ENCODE measurements around the gene IFITM5. TPM values are rescaled to one million over a fixed set of nuclear protein-coding genes. Genes with fewer than 3 reads are reported as not detected.

The IFITM5 gene
- total RNA-seq, 1 experiment from 2014 or later = not detected

GRCh38 chr11:251550-251949 lies 47.8 kb downstream of the IFITM5 start:
- no peak overlapping the region for H3K27ac ChIP-seq (ENCODE audit: low read length)
- ATAC-seq = no peak
- no peak for DNase-seq (ENCODE audit: low read depth, low spot score)
- H3K9me3 ChIP-seq (ENCODE audit: control insufficient read depth, insufficient read depth, low read depth, low read length) = no peaks in the 10 kb centered on the region
- TF ChIP-seq SIN3A (IDR thresholded peaks at IDR 0.05; ENCODE audit: borderline replicate concordance, insufficient read depth, low read depth, low read length) (no peak), REST (IDR thresholded peaks at IDR 0.05; ENCODE audit: insufficient read depth in 1 of 2, low read depth in 2 of 2, low read length in 1 of 2) (no peak), POLR2AphosphoS5 (IDR thresholded peaks at IDR 0.05; ENCODE audit: low read depth, low read length) (no peak), TCF7L2 (IDR thresholded peaks at IDR 0.05; ENCODE audit: low read depth, low read length) (no peak)
- TF ChIP-seq, protein P1, sequence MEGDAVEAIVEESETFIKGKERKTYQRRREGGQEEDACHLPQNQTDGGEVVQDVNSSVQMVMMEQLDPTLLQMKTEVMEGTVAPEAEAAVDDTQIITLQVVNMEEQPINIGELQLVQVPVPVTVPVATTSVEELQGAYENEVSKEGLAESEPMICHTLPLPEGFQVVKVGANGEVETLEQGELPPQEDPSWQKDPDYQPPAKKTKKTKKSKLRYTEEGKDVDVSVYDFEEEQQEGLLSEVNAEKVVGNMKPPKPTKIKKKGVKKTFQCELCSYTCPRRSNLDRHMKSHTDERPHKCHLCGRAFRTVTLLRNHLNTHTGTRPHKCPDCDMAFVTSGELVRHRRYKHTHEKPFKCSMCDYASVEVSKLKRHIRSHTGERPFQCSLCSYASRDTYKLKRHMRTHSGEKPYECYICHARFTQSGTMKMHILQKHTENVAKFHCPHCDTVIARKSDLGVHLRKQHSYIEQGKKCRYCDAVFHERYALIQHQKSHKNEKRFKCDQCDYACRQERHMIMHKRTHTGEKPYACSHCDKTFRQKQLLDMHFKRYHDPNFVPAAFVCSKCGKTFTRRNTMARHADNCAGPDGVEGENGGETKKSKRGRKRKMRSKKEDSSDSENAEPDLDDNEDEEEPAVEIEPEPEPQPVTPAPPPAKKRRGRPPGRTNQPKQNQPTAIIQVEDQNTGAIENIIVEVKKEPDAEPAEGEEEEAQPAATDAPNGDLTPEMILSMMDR (IDR thresholded peaks at IDR 0.05) = no peak
- ChIA-PET POLR2A (interaction anchor here (0.6 to 1.0 kb wide), 3 partner anchors 10 to 87 kb away, joined by 3 read pairs; no protein-coding TSS in a partner anchor), CTCF (interaction anchor here (0.6 to 1.6 kb wide), 5 partner anchors 10 to 111 kb away, joined by 4 to 6 read pairs (median 6); partner anchors contain the start of gene PSMD13)
- H3K27me3 ChIP-seq (ENCODE audit: control insufficient read depth, insufficient read depth, low read length) = no peaks in the 10 kb centered on the region
- BruUV-seq (replicated peaks) = no TSS peak
- no peak overlapping the region for H3K4me3 ChIP-seq (ENCODE audit: low read depth in 2 of 2, low read length in 2 of 2)
- in situ Hi-C loops (cut with HindIII; ENCODE audit: low pct_unique_long_range_greater_than_20kb, low sequenced_read_pairs) = no loop called here
- H3K36me3 ChIP-seq (ENCODE audit: control insufficient read depth, insufficient read depth, low read length) = peaks cover 41% of the 10 kb centered on the region
- intact Hi-C loops (cut with micrococcal nuclease; ENCODE audit: unreplicated experiment) = no loop called here
- H3K4me1 ChIP-seq (ENCODE audit: control insufficient read depth, insufficient read depth, low read length) = no peaks in the 10 kb centered on the region

- no peak for DNase-seq (ENCODE audit: low read depth, low spot score)
- no peak overlapping the region for H3K27ac ChIP-seq (ENCODE audit: low read length)
- CTCF ChIA-PET = interaction anchor here (0.5 to 1.6 kb wide), 10 partner anchors 9 to 112 kb away, joined by 3 to 6 read pairs (median 4); partner anchors contain the start of genes BET1L, PSMD13 and RIC8A
- peak; percentile 81 for ATAC-seq
- H3K9me3 ChIP-seq (ENCODE audit: control insufficient read depth, insufficient read depth, low read depth, low read length) = no peaks in the 10 kb centered on the region
- H3K36me3 ChIP-seq (ENCODE audit: control insufficient read depth, insufficient read depth, low read length) = peaks cover 44% of the 10 kb centered on the region
- no peak overlapping the region for H3K4me3 ChIP-seq (ENCODE audit: low read depth in 2 of 2, low read length in 2 of 2)
- H3K4me1 ChIP-seq (ENCODE audit: control insufficient read depth, insufficient read depth, low read length) = no peaks in the 10 kb centered on the region
- in situ Hi-C loops (cut with HindIII; ENCODE audit: low pct_unique_long_range_greater_than_20kb, low sequenced_read_pairs) = no loop called here
- POLR2A ChIA-PET = interaction anchor here (0.6 to 1.0 kb wide), 5 partner anchors 9 to 88 kb away, joined by 3 read pairs; no protein-coding TSS in a partner anchor
- intact Hi-C loops (cut with micrococcal nuclease; ENCODE audit: unreplicated experiment) = no loop called here
- no TSS peak for BruUV-seq (replicated peaks)
- no peaks in the 10 kb centered on the region for H3K27me3 ChIP-seq (ENCODE audit: control insufficient read depth, insufficient read depth, low read length)
- TF ChIP-seq TCF7L2 (IDR thresholded peaks at IDR 0.05; ENCODE audit: low read depth, low read length) = no peak
- TF ChIP-seq REST (IDR thresholded peaks at IDR 0.05; ENCODE audit: insufficient read depth in 1 of 2, low read depth in 2 of 2, low read length in 1 of 2) = no peak
- TF ChIP-seq, protein P1 (IDR thresholded peaks at IDR 0.05) = peak; percentile 96
- no peak for TF ChIP-seq SIN3A (IDR thresholded peaks at IDR 0.05; ENCODE audit: borderline replicate concordance, insufficient read depth, low read depth, low read length)
- TF ChIP-seq POLR2AphosphoS5 (IDR thresholded peaks at IDR 0.05; ENCODE audit: low read depth, low read length) = no peak
These were observed 48.5 kb downstream of the IFITM5 start for GRCh38 chr11:250740-251299.
